Glutamatergic neuron (in vitro differentiated cells): ENCODE results near the gene CDC37. TPM values are rescaled to one million over a fixed set of nuclear protein-coding genes. Genes with fewer than 3 reads are reported as not detected.
"Not testable (repeated sequence)": the region's sequence is repeated elsewhere in the genome, so short reads cannot be mapped to it uniquely, and the experiment has no call there.

Experiments
- DNase-seq: peaks from one replicate; pipeline ENCODE4 v3.0.0; 2022
- H3K27ac Mint-ChIP-seq: one replicate; pipeline ENCODE4 v1.8.0; 2020; ENCODE audit warnings: mild to moderate bottlenecking, mixed read lengths, inconsistent platforms; ENCODE audit not compliant: unreplicated experiment
- H3K27me3 Mint-ChIP-seq: one replicate; pipeline ENCODE4 v1.8.0; 2020; ENCODE audit warnings: mild to moderate bottlenecking, moderate library complexity, mixed read lengths, inconsistent platforms; ENCODE audit not compliant: unreplicated experiment
- H3K36me3 Mint-ChIP-seq: one replicate; pipeline ENCODE4 v1.8.0; 2020; ENCODE audit warnings: mild to moderate bottlenecking, mixed read lengths, inconsistent platforms; ENCODE audit not compliant: unreplicated experiment
- H3K4me1 Mint-ChIP-seq: one replicate; pipeline ENCODE4 v1.8.0; 2020; ENCODE audit warnings: mild to moderate bottlenecking, low read depth, mixed read lengths, inconsistent platforms; ENCODE audit not compliant: unreplicated experiment
- H3K4me3 Mint-ChIP-seq: one replicate; pipeline ENCODE4 v1.8.0; 2020; ENCODE audit warnings: mild to moderate bottlenecking, mixed read lengths, inconsistent platforms; ENCODE audit not compliant: unreplicated experiment
- H3K9me3 Mint-ChIP-seq: one replicate; pipeline ENCODE4 v1.8.0; 2020; ENCODE audit warnings: mild to moderate bottlenecking, moderate library complexity, mixed read lengths, inconsistent platforms; ENCODE audit not compliant: unreplicated experiment
- CTCF ChIP-seq: fragments of 200-600 bp; sonication (generic); IDR thresholded peaks from one replicate; pipeline ENCODE4 v1.5.0; 2021; ENCODE audit not compliant: partially characterized antibody, unreplicated experiment
- total RNA-seq: library from RNA; stranded (reverse); fragmentation: NEBNext Ultra II Directional; extraction: Animal tissue kit (Norgen Biotek cat#: 25700); gene quantifications from one replicate; pipeline ENCODE4 v1.2.1, GENCODE V29; 2021; ENCODE audit not compliant: unreplicated experiment

The CDC37 gene
- total RNA-seq, 1 donor from 2014 or later = 128 TPM

GRCh38 chr19:10379880-10380312 is 23.4 kb downstream of the CDC37 start:
- Mint-ChIP-seq H3K4me1 (peaks cover 6% of the 10 kb centered on the region), H3K27ac (peak overlapping the region; percentile 78)

GRCh38 chr19:10378124-10378523 is 25.2 kb downstream of the CDC37 start:
- Mint-ChIP-seq H3K4me1 (peaks cover 6% of the 10 kb centered on the region), H3K4me3 (no peak overlapping the region), H3K27me3 (peaks cover 7% of the 10 kb centered on the region), H3K27ac (no peak overlapping the region), H3K36me3 (peaks cover 3% of the 10 kb centered on the region), H3K9me3 (peaks cover 8% of the 10 kb centered on the region)
- no peak for DNase-seq
- no peak for TF ChIP-seq CTCF

More at GRCh38 chr19:10379880-10380312, 23.4 kb downstream of the CDC37 start:
- Mint-ChIP-seq H3K9me3 (peaks cover 8% of the 10 kb centered on the region), H3K36me3 (peaks cover 3% of the 10 kb centered on the region), H3K27me3 (peaks cover 5% of the 10 kb centered on the region), H3K4me3 (peak overlapping the region; percentile 97)
- no peak for TF ChIP-seq CTCF
- no peak for DNase-seq

- H3K4me3 Mint-ChIP-seq, H3K9me3 Mint-ChIP-seq, DNase-seq, H3K36me3 Mint-ChIP-seq, H3K4me1 Mint-ChIP-seq, H3K27ac Mint-ChIP-seq, H3K27me3 Mint-ChIP-seq: not testable (repeated sequence)
Measured at GRCh38 chr19:10377140-10377640, 26.2 kb downstream of the CDC37 start.

GRCh38 chr19:10374931-10375330 is 28.4 kb downstream of the CDC37 start:
- no peak for DNase-seq
- H3K36me3 Mint-ChIP-seq = peaks cover 3% of the 10 kb centered on the region
- no peak overlapping the region for H3K27ac Mint-ChIP-seq
- no peak for TF ChIP-seq CTCF
- H3K27me3 Mint-ChIP-seq = peaks cover 1% of the 10 kb centered on the region
- peaks cover 2% of the 10 kb centered on the region for H3K4me1 Mint-ChIP-seq
- H3K4me3 Mint-ChIP-seq = no peak overlapping the region
- H3K9me3 Mint-ChIP-seq = no peaks in the 10 kb centered on the region

GRCh38 chr19:10372690-10373089 is 30.7 kb downstream of the CDC37 start:
- Mint-ChIP-seq H3K36me3 (no peaks in the 10 kb centered on the region), H3K27ac (no peak overlapping the region), H3K9me3 (no peaks in the 10 kb centered on the region), H3K27me3 (peaks cover 1% of the 10 kb centered on the region), H3K4me1 (no peaks in the 10 kb centered on the region), H3K4me3 (no peak overlapping the region)
- no peak for DNase-seq
- no peak for TF ChIP-seq CTCF
